Suprapubic skin (tissue), 4 donors: ENCODE data around the gene RICTOR. TPM values are rescaled to one million over a fixed set of nuclear protein-coding genes. Genes with fewer than 3 reads are reported as not detected.

Experiments
- DNase-seq, 2 donors: peaks; one replicate each; pipeline ENCODE4 v3.0.0-alpha.2; 2019; ENCODE audit warnings: low spot score in 2 of 2
- H3K27ac ChIP-seq: fragments of 200-600 bp; sonication (generic); one replicate; pipeline ENCODE4 v1.5.1; 2019
- H3K27me3 ChIP-seq: fragments of 200-600 bp; sonication (generic); one replicate; pipeline ENCODE4 v1.5.1; 2019
- H3K36me3 ChIP-seq: fragments of 200-600 bp; sonication (generic); one replicate; pipeline ENCODE4 v1.5.1; 2019
- H3K4me1 ChIP-seq: fragments of 200-600 bp; sonication (generic); one replicate; pipeline ENCODE4 v1.5.1; 2019
- H3K4me3 ChIP-seq: fragments of 200-600 bp; sonication (generic); one replicate; pipeline ENCODE4 v1.5.1; 2019; ENCODE audit warnings: mild to moderate bottlenecking
- H3K9me3 ChIP-seq: fragments of 200-600 bp; sonication (generic); one replicate; pipeline ENCODE4 v1.5.1; 2019
- EP300 ChIP-seq: sonication (generic); formaldehyde crosslinking; IDR thresholded peaks from one replicate; pipeline ENCODE4 v1.6.1; 2017; ENCODE audit warnings: antibody characterized with exemption
- POLR2A ChIP-seq, 2 donors: fragments of 450-650 bp; IDR thresholded peaks; one replicate each; pipeline ENCODE4 v1.6.1; 2017; ENCODE audit warnings: antibody characterized with exemption in 2 of 2, mild to moderate bottlenecking in 2 of 2, moderate library complexity in 2 of 2
- POLR2AphosphoS5 ChIP-seq, 3 donors: sonication (generic); formaldehyde crosslinking; IDR thresholded peaks; one replicate each; pipeline ENCODE4 v1.6.1; 2017; ENCODE audit warnings: antibody characterized with exemption in 3 of 3
- WGBS: methylation state at CpG from one replicate; pipeline ENCODE4 v1.1.5; 2018; 5-methylcytosine and 5-hydroxymethylcytosine counted together
- total RNA-seq, 4 donors: library from RNA; depleted of rRNA; stranded (reverse); fragments of >200 nt; gene quantifications; one replicate each; pipeline ENCODE4 v1.1.0, GENCODE V29; 2016
- TF ChIP-seq, protein P1 (sequence below), 2 donors: fragments of 200-600 bp in 1 of 2; fragments of 450-650 bp in 1 of 2; sonication (generic) in 1 of 2; IDR thresholded peaks; one replicate each; pipeline ENCODE4 v1.5.1; 2016 to 2019; ENCODE audit warnings: antibody characterized with exemption in 2 of 2, mild to moderate bottlenecking in 1 of 2, moderate library complexity in 1 of 2

The RICTOR gene
- total RNA-seq, 4 donors from 2014 or later: 24.9 to 92.6 (median 28.7) TPM

DNA sequence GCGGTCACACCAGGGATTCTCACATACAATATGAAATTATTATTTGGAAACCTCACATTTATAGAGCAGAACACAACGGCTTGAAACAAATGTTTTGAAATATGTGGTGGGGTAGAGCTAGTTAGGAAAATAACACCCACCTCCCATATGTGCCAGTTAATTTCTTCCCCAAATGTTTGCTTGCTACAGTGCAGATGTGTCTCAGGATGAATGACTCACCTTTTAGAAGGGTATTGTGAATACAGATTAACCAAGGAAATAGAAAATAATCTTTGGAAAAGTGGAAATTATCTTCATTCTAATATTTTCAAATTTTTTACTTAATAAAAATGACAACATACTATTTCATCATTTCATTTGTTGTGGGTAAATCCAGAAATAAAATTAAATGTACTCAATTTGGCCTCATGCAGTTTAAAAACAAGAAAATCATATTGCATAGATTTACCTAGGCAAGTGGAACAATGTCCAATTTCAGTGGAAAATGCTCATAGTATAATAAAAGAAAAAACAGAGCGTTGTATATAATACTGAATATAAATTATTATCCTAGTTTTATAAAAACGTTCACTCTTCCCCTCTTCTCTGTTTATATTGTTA is 39.3 kb upstream of the RICTOR start:
- H3K9me3 ChIP-seq: no peaks in the 10 kb centered on the region
- TF ChIP-seq EP300: no peak
- TF ChIP-seq, protein P1, sequence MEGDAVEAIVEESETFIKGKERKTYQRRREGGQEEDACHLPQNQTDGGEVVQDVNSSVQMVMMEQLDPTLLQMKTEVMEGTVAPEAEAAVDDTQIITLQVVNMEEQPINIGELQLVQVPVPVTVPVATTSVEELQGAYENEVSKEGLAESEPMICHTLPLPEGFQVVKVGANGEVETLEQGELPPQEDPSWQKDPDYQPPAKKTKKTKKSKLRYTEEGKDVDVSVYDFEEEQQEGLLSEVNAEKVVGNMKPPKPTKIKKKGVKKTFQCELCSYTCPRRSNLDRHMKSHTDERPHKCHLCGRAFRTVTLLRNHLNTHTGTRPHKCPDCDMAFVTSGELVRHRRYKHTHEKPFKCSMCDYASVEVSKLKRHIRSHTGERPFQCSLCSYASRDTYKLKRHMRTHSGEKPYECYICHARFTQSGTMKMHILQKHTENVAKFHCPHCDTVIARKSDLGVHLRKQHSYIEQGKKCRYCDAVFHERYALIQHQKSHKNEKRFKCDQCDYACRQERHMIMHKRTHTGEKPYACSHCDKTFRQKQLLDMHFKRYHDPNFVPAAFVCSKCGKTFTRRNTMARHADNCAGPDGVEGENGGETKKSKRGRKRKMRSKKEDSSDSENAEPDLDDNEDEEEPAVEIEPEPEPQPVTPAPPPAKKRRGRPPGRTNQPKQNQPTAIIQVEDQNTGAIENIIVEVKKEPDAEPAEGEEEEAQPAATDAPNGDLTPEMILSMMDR (IDR thresholded peaks at IDR 0.05): no peak
- TF ChIP-seq POLR2A (IDR thresholded peaks at IDR 0.05): no peak
- TF ChIP-seq POLR2AphosphoS5 (IDR thresholded peaks at IDR 0.05): no peak
- no peaks in the 10 kb centered on the region for H3K27me3 ChIP-seq
- H3K4me1 ChIP-seq: no peaks in the 10 kb centered on the region
- H3K27ac ChIP-seq: no peak overlapping the region
- no peak overlapping the region for H3K4me3 ChIP-seq
- no peaks in the 10 kb centered on the region for H3K36me3 ChIP-seq
- DNase-seq: no peak
- 81% methylated on average over 4 of the region's 4 CpGs for WGBS

DNA sequence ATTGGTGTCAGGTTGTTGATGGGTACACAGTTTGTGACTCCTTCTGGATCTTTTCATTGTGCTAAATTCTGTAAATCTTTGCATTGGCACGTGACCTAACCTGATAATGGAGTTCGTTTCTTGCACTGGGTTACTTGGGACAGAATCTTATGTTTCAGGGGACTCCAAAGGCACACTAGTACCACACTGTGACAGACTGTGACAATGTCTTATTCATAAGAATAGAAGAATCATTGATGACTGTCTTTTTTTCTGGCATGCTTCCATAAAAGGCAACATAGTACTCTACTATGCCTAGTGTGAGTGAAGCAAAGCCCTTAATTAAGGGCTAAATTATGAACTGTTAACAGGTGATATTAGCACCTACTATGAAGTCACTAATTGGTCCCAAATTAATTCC is 35.4 kb upstream of the RICTOR start:
- no peak for TF ChIP-seq POLR2A (IDR thresholded peaks at IDR 0.05)
- no peak for TF ChIP-seq POLR2AphosphoS5 (IDR thresholded peaks at IDR 0.05)
- TF ChIP-seq, protein P1 (IDR thresholded peaks at IDR 0.05): no peak
- no peak for TF ChIP-seq EP300
- no peaks in the 10 kb centered on the region for H3K9me3 ChIP-seq
- H3K4me1 ChIP-seq: no peaks in the 10 kb centered on the region
- H3K27ac ChIP-seq: no peak overlapping the region
- WGBS: 78% methylated on average over 2 of the region's 2 CpGs
- no peaks in the 10 kb centered on the region for H3K27me3 ChIP-seq
- H3K36me3 ChIP-seq: no peaks in the 10 kb centered on the region
- no peak for DNase-seq
- no peak overlapping the region for H3K4me3 ChIP-seq

DNA sequence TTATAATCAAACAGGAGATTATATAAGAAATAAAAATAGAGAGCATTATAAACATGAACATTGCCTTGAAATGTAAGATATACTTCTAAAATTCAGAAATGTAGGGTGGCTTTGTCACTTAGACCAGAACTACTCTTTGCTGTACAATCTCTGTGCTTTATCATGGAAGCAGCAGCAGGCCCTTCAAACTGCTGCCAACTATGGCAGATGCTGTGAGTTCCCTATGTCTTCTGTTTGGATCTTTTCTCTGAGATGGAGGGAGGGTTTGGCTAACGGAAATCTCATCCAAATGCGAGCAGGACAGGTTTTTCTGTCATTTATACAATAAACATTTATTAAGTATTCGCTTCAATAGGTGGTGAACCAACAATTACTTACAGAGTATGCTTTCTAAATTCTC is 34.8 kb upstream of the RICTOR start:
- DNase-seq: no peak
- no peak overlapping the region for H3K27ac ChIP-seq
- H3K4me3 ChIP-seq: no peak overlapping the region
- 76% methylated on average over 3 of the region's 3 CpGs for WGBS
- no peaks in the 10 kb centered on the region for H3K9me3 ChIP-seq
- no peaks in the 10 kb centered on the region for H3K27me3 ChIP-seq
- H3K36me3 ChIP-seq: no peaks in the 10 kb centered on the region
- H3K4me1 ChIP-seq: no peaks in the 10 kb centered on the region
- no peak for TF ChIP-seq EP300
- no peak for TF ChIP-seq POLR2A (IDR thresholded peaks at IDR 0.05)
- no peak for TF ChIP-seq POLR2AphosphoS5 (IDR thresholded peaks at IDR 0.05)
- TF ChIP-seq, protein P1 (IDR thresholded peaks at IDR 0.05): no peak

DNA sequence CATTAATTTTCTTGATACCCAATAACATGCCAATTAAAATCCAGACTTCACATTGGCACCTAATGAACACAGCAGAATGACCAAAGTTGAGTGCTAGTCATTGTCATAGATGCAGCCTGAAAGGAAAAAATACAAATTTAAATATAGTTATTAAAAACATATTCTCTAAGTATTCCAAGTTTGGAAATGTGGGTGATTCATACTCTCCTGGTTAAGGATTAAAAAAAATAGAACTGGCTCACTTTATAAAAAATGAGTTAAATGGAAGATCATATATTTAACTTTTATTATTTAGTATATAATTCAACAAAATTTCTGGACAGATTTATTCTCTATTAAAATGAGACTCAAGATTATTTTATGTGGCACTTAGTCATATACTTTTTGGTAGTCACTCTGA is 33.2 kb upstream of the RICTOR start:
- Histone ChIP-seq H3K4me1 (no peaks in the 10 kb centered on the region), H3K36me3 (no peaks in the 10 kb centered on the region), H3K27me3 (no peaks in the 10 kb centered on the region), H3K27ac (no peak overlapping the region), H3K4me3 (no peak overlapping the region), H3K9me3 (no peaks in the 10 kb centered on the region)
- DNase-seq: no peak
- TF ChIP-seq POLR2A (IDR thresholded peaks at IDR 0.05) (no peak), POLR2AphosphoS5 (IDR thresholded peaks at IDR 0.05) (no peak), EP300 (no peak)
- TF ChIP-seq, protein P1 (IDR thresholded peaks at IDR 0.05): no peak

DNA sequence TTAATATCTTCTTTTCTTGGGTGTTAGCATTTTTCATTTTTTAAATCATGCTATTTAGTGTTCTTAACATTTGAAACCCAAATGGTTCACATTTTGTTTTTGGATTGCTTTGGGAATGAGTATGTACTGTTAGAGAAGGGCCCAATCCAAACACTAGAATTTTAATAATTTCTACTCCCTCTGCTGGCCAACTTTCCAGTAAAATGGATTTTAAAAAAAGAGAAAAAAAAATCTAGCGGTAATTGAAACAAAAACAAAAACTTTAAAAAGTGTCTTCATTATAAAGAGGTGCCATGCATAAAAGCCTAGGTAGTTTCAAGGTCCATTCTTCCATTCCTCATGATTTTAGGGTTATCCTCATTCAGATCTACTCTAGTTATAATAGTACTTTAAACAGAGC is 32.1 kb upstream of the RICTOR start:
- no peak overlapping the region for H3K4me3 ChIP-seq
- no peaks in the 10 kb centered on the region for H3K36me3 ChIP-seq
- H3K9me3 ChIP-seq: no peaks in the 10 kb centered on the region
- no peak for TF ChIP-seq POLR2A (IDR thresholded peaks at IDR 0.05)
- TF ChIP-seq EP300: no peak
- TF ChIP-seq, protein P1 (IDR thresholded peaks at IDR 0.05): no peak
- TF ChIP-seq POLR2AphosphoS5 (IDR thresholded peaks at IDR 0.05): no peak
- H3K4me1 ChIP-seq: no peaks in the 10 kb centered on the region
- no peak overlapping the region for H3K27ac ChIP-seq
- 46% methylated on average over 1 of the region's 1 CpG for WGBS
- H3K27me3 ChIP-seq: no peaks in the 10 kb centered on the region
- DNase-seq: no peak
